ENCODE results near the gene MRTFA. TPM values are rescaled to one million over a fixed set of nuclear protein-coding genes. Genes with fewer than 3 reads are reported as not detected.
"Not testable (repeated sequence)": the region's sequence is repeated elsewhere in the genome, so short reads cannot be mapped to it uniquely, and the experiment has no call there.

The MRTFA gene
- total RNA-seq, 3 donors from 2014 or later (not counting 1 experiment from before 2014, with no cell fraction given): 81.8 to 91.9 (median 83.5) TPM

GRCh38 chr22:40540265-40540664 is 96.3 kb downstream of the MRTFA start:
- intact Hi-C loops (cut with micrococcal nuclease): no loop called here

GRCh38 chr22:40536149-40536548 is 100.4 kb downstream of the MRTFA start:
- ATAC-seq, H3K27ac Mint-ChIP-seq: not testable (repeated sequence)
- H3K4me1 Mint-ChIP-seq: peaks cover 35 to 43% of the 10 kb centered on the region in 2 donors

More at GRCh38 chr22:40540265-40540664, 96.3 kb downstream of the MRTFA start:
- Histone ChIP-seq H3K4me1 (ENCODE audit: control insufficient read depth, insufficient read depth, low read length) (no peaks in the 10 kb centered on the region), H3K4me3 (ENCODE audit: low read length) (no peak overlapping the region), H3K27me3 (ENCODE audit: control insufficient read depth, insufficient read depth, low read length) (no peaks in the 10 kb centered on the region), H3K9me3 (ENCODE audit: control insufficient read depth, insufficient read depth, low read length) (no peaks in the 10 kb centered on the region), H3K36me3 (ENCODE audit: control insufficient read depth, insufficient read depth, low read length) (no peaks in the 10 kb centered on the region), H3K27ac (ENCODE audit: low read length) (no peak overlapping the region)
- WGBS (ENCODE audit: insufficient coverage): 96% methylated on average over 4 of the region's 5 CpGs
- H3K27ac Mint-ChIP-seq: no peak overlapping the region
- peaks cover 5 to 14% of the 10 kb centered on the region in 2 donors for H3K4me1 Mint-ChIP-seq
- H3K4me3 Mint-ChIP-seq: no peak overlapping the region
- no peak for TF ChIP-seq CTCF (IDR thresholded peaks at IDR 0.05)
- H3K27me3 Mint-ChIP-seq (ENCODE audit: low read depth in 2 of 2): no peaks in the 10 kb centered on the region
- H3K9me3 Mint-ChIP-seq: no peaks in the 10 kb centered on the region
- no peaks in the 10 kb centered on the region for H3K36me3 Mint-ChIP-seq
- ATAC-seq (no peak), DNase-seq (no peak)

GRCh38 chr22:40535642-40536041 is 100.9 kb downstream of the MRTFA start:
- Mint-ChIP-seq H3K27ac (peak overlapping the region in 1 of 2 donors; percentile 21), H3K9me3 (no peaks in the 10 kb centered on the region), H3K27me3 (ENCODE audit: low read depth in 2 of 2) (no peaks in the 10 kb centered on the region), H3K4me3 (no peak overlapping the region), H3K36me3 (no peaks in the 10 kb centered on the region), H3K4me1 (peaks cover 35 to 43% of the 10 kb centered on the region in 2 donors)
- DNase-seq (no peak), ATAC-seq (no peak)
- 89% methylated on average over 1 of the region's 2 CpGs for WGBS (ENCODE audit: insufficient coverage)
- no peak overlapping the region for H3K27ac ChIP-seq (ENCODE audit: low read length)
- intact Hi-C loops (cut with micrococcal nuclease): no loop called here
- no peak overlapping the region for H3K4me3 ChIP-seq (ENCODE audit: low read length)
- H3K27me3 ChIP-seq (ENCODE audit: control insufficient read depth, insufficient read depth, low read length): no peaks in the 10 kb centered on the region
- no peaks in the 10 kb centered on the region for H3K36me3 ChIP-seq (ENCODE audit: control insufficient read depth, insufficient read depth, low read length)
- peaks cover 7% of the 10 kb centered on the region for H3K4me1 ChIP-seq (ENCODE audit: control insufficient read depth, insufficient read depth, low read length)
- no peak for TF ChIP-seq CTCF (IDR thresholded peaks at IDR 0.05)
- H3K9me3 ChIP-seq (ENCODE audit: control insufficient read depth, insufficient read depth, low read length): no peaks in the 10 kb centered on the region

More at GRCh38 chr22:40536149-40536548, 100.4 kb downstream of the MRTFA start:
- H3K27me3 Mint-ChIP-seq (ENCODE audit: low read depth in 2 of 2); H3K27me3 ChIP-seq (ENCODE audit: control insufficient read depth, insufficient read depth, low read length); H3K9me3 Mint-ChIP-seq; H3K4me1 ChIP-seq (ENCODE audit: control insufficient read depth, insufficient read depth, low read length); H3K9me3 ChIP-seq (ENCODE audit: control insufficient read depth, insufficient read depth, low read length); H3K4me3 Mint-ChIP-seq; H3K36me3 Mint-ChIP-seq; intact Hi-C loops (cut with micrococcal nuclease); H3K4me3 ChIP-seq (ENCODE audit: low read length); H3K27ac ChIP-seq (ENCODE audit: low read length); H3K36me3 ChIP-seq (ENCODE audit: control insufficient read depth, insufficient read depth, low read length); DNase-seq: not testable (repeated sequence)
- WGBS (ENCODE audit: insufficient coverage): 96% methylated on average over 15 of the region's 28 CpGs

GRCh38 chr22:40535189-40535512 is 101.4 kb downstream of the MRTFA start:
- no peak for ATAC-seq
- 54% methylated on average over 2 of the region's 2 CpGs for WGBS (ENCODE audit: insufficient coverage)
- no peak overlapping the region for H3K4me3 Mint-ChIP-seq
- no peaks in the 10 kb centered on the region for H3K36me3 ChIP-seq (ENCODE audit: control insufficient read depth, insufficient read depth, low read length)
- no peaks in the 10 kb centered on the region for H3K27me3 ChIP-seq (ENCODE audit: control insufficient read depth, insufficient read depth, low read length)
- TF ChIP-seq CTCF (IDR thresholded peaks at IDR 0.05): no peak
- no peaks in the 10 kb centered on the region for H3K27me3 Mint-ChIP-seq (ENCODE audit: low read depth in 2 of 2)
- intact Hi-C loops (cut with micrococcal nuclease): no loop called here
- no peak overlapping the region for H3K27ac ChIP-seq (ENCODE audit: low read length)
- peaks cover 39% of the 10 kb centered on the region in 2 donors for H3K4me1 Mint-ChIP-seq
- no peaks in the 10 kb centered on the region for H3K9me3 ChIP-seq (ENCODE audit: control insufficient read depth, insufficient read depth, low read length)
- H3K27ac Mint-ChIP-seq: peak overlapping the region; percentile 87 to 88
- H3K4me1 ChIP-seq (ENCODE audit: control insufficient read depth, insufficient read depth, low read length): peaks cover 7% of the 10 kb centered on the region
- H3K4me3 ChIP-seq (ENCODE audit: low read length): no peak overlapping the region
- no peaks in the 10 kb centered on the region for H3K36me3 Mint-ChIP-seq
- DNase-seq: no peak
- H3K9me3 Mint-ChIP-seq: no peaks in the 10 kb centered on the region
